Loucy (cell line): ENCODE results near the gene UNC5C.

Experiments
- H2AFZ ChIP-seq: fragments of 200-600 bp; sonication (generic); 2 replicates; pipeline ENCODE4 v1.6.0; 2016; ENCODE audit warnings: antibody characterized with exemption, mild to moderate bottlenecking, low read length, moderate library complexity
- H3F3A ChIP-seq: fragments of 200-600 bp; 2 replicates; pipeline ENCODE4 v1.6.0; 2016; ENCODE audit warnings: antibody characterized with exemption, low read depth, mild to moderate bottlenecking
- H3K27me3 ChIP-seq: fragments of 200-600 bp; sonication (generic); 2 replicates; pipeline ENCODE4 v1.6.1; 2014; ENCODE audit warnings: low read length, mild to moderate bottlenecking; ENCODE audit not compliant: insufficient read depth, poor library complexity, severe bottlenecking
- H3K36me3 ChIP-seq: fragments of 200-600 bp; sonication (generic); 2 replicates; pipeline ENCODE4 v1.6.1; 2016; ENCODE audit warnings: low read length; ENCODE audit not compliant: insufficient read depth
- H3K4me1 ChIP-seq: fragments of 200-600 bp; sonication (generic); 2 replicates; pipeline ENCODE4 v1.5.1; 2014; ENCODE audit warnings: low read length, mild to moderate bottlenecking; ENCODE audit not compliant: insufficient read depth, poor library complexity, severe bottlenecking
- H3K4me2 ChIP-seq: fragments of 200-600 bp; sonication (generic); 2 replicates; pipeline ENCODE4 v1.6.0; 2014; ENCODE audit warnings: antibody characterized with exemption, low read length, low read depth, mild to moderate bottlenecking; ENCODE audit not compliant: poor library complexity, severe bottlenecking
- H3K4me3 ChIP-seq: fragments of 200-600 bp; sonication (generic); 2 replicates; pipeline ENCODE4 v1.5.1; 2014; ENCODE audit warnings: low read length, mild to moderate bottlenecking, mixed read lengths; ENCODE audit not compliant: poor library complexity, severe bottlenecking
- H3K79me2 ChIP-seq: fragments of 200-600 bp; sonication (generic); 2 replicates; pipeline ENCODE4 v1.6.1; 2014; ENCODE audit warnings: low read length; ENCODE audit not compliant: insufficient read depth
- H3K9ac ChIP-seq: fragments of 200-600 bp; sonication (generic); 2 replicates; pipeline ENCODE4 v1.6.0; 2014; ENCODE audit warnings: mild to moderate bottlenecking, low read depth, low read length, moderate library complexity; ENCODE audit not compliant: poor library complexity, severe bottlenecking
- H3K9me2 ChIP-seq: fragments of 200-600 bp; sonication (generic); replicated peaks from 2 replicates; pipeline ENCODE4 v1.6.1; 2016; ENCODE audit warnings: low read depth, low read length, mixed read lengths
- H3K9me3 ChIP-seq: fragments of 200-600 bp; sonication (generic); 2 replicates; pipeline ENCODE4 v1.6.1; 2014; ENCODE audit warnings: mild to moderate bottlenecking, antibody characterized with exemption, low read length, low read depth; ENCODE audit not compliant: insufficient read depth
- H4K20me1 ChIP-seq: fragments of 200-600 bp; sonication (generic); 2 replicates; pipeline ENCODE4 v1.6.0; 2014; ENCODE audit warnings: antibody characterized with exemption, low read length, mild to moderate bottlenecking; ENCODE audit not compliant: insufficient read depth, poor library complexity, severe bottlenecking
- CTCF ChIP-seq: fragments of 200-600 bp; sonication (generic); conservative IDR thresholded peaks from 2 replicates; pipeline ENCODE4 v1.5.1; 2014; ENCODE audit warnings: mild to moderate bottlenecking, antibody characterized with exemption, low read length
- EZH2phosphoT487 ChIP-seq: fragments of 200-600 bp; IDR thresholded peaks from 2 replicates; pipeline ENCODE4 v1.6.1; 2018; ENCODE audit warnings: antibody characterized with exemption, mild to moderate bottlenecking, moderate library complexity, borderline replicate concordance

The UNC5C gene

GRCh38 chr4:95272797-95273196, 276.0 kb downstream of the UNC5C start:
- Histone ChIP-seq H3K36me3 (no peaks in the 10 kb centered on the region), H3K4me2 (no peak overlapping the region), H3K4me1 (no peaks in the 10 kb centered on the region), H3K9ac (no peak overlapping the region), H3K27me3 (no peaks in the 10 kb centered on the region), H2AFZ (no peak overlapping the region), H3K9me3 (no peaks in the 10 kb centered on the region), H3K9me2 (no peaks in the 10 kb centered on the region), H3F3A (no peaks in the 10 kb centered on the region), H3K4me3 (no peak overlapping the region), H4K20me1 (no peaks in the 10 kb centered on the region), H3K79me2 (no peaks in the 10 kb centered on the region)
- TF ChIP-seq CTCF (no peak), EZH2phosphoT487 (no peak)

- Histone ChIP-seq H4K20me1 (no peaks in the 10 kb centered on the region), H3K4me2 (no peak overlapping the region), H3K9me2 (no peaks in the 10 kb centered on the region), H3K9ac (no peak overlapping the region), H2AFZ (no peak overlapping the region), H3K79me2 (no peaks in the 10 kb centered on the region), H3K4me3 (no peak overlapping the region), H3K9me3 (no peaks in the 10 kb centered on the region), H3K4me1 (no peaks in the 10 kb centered on the region), H3F3A (no peaks in the 10 kb centered on the region), H3K27me3 (no peaks in the 10 kb centered on the region), H3K36me3 (no peaks in the 10 kb centered on the region)
- TF ChIP-seq CTCF (no peak), EZH2phosphoT487 (no peak)
Observed at GRCh38 chr4:95272036-95272435, 276.7 kb downstream of the UNC5C start.

- no peaks in the 10 kb centered on the region for H3F3A ChIP-seq
- H4K20me1 ChIP-seq = no peaks in the 10 kb centered on the region
- H3K9me2 ChIP-seq = no peaks in the 10 kb centered on the region
- no peaks in the 10 kb centered on the region for H3K4me1 ChIP-seq
- no peak overlapping the region for H3K4me3 ChIP-seq
- no peaks in the 10 kb centered on the region for H3K9me3 ChIP-seq
- H3K27me3 ChIP-seq = no peaks in the 10 kb centered on the region
- H2AFZ ChIP-seq = no peak overlapping the region
- no peak overlapping the region for H3K9ac ChIP-seq
- H3K79me2 ChIP-seq = no peaks in the 10 kb centered on the region
- TF ChIP-seq CTCF (no peak), EZH2phosphoT487 (no peak)
- no peak overlapping the region for H3K4me2 ChIP-seq
- H3K36me3 ChIP-seq = no peaks in the 10 kb centered on the region
Observed at GRCh38 chr4:95268819-95269565, 279.8 kb downstream of the UNC5C start.
